Prostate gland (tissue), 2 donors: ENCODE data around the gene MTHFD2. TPM values are rescaled to one million over a fixed set of nuclear protein-coding genes. Genes with fewer than 3 reads are reported as not detected.

Experiments
- DNase-seq: peaks from one replicate; pipeline ENCODE4 v3.0.0-alpha.2; 2019; ENCODE audit warnings: low spot score
- H3K27ac ChIP-seq, 2 donors: fragments of 200-600 bp; sonication (generic); 2 replicates each; pipeline ENCODE4 v1.5.1; 2017 to 2019
- H3K27me3 ChIP-seq: fragments of 200-600 bp; sonication (generic); replicated peaks from 2 replicates; pipeline ENCODE4 v1.5.1; 2019; ENCODE audit not compliant: insufficient read depth
- H3K36me3 ChIP-seq, 2 donors: fragments of 200-600 bp; sonication (generic); 1 replicate in 1 of 2; 2 replicates in 1 of 2; pipeline versions ENCODE4 v1.5.1 to v1.8.1; 2017 to 2019
- H3K4me1 ChIP-seq: fragments of 200-600 bp; sonication (generic); replicated peaks from 2 replicates; pipeline ENCODE4 v1.5.1; 2019
- H3K4me3 ChIP-seq, 2 donors: fragments of 200-600 bp; sonication (generic); 2 replicates each; pipeline ENCODE4 v1.5.1; 2017 to 2019
- H3K9me3 ChIP-seq: fragments of 200-600 bp; sonication (generic); 2 replicates; pipeline ENCODE4 v1.5.1; 2017
- CTCF ChIP-seq, 4 experiments: fragments of 200-600 bp in 2 of 4; fragments of 450-650 bp in 2 of 4; sonication (generic) in 2 of 4; IDR thresholded peaks; 1 replicate in 3 of 4; 2 replicates in 1 of 4; pipeline ENCODE4 v1.5.1; 2016 to 2019; ENCODE audit warnings: antibody characterized with exemption in 4 of 4, mild to moderate bottlenecking in 2 of 4, moderate library complexity in 2 of 4
- POLR2A ChIP-seq: fragments of 450-650 bp; IDR thresholded peaks from one replicate; pipeline ENCODE4 v1.6.1; 2016; ENCODE audit warnings: antibody characterized with exemption, mild to moderate bottlenecking
- POLR2AphosphoS5 ChIP-seq: sonication (generic); formaldehyde crosslinking; IDR thresholded peaks from one replicate; pipeline ENCODE4 v1.6.1; 2017; ENCODE audit warnings: antibody characterized with exemption
- WGBS: methylation state at CpG from one replicate; pipeline ENCODE4 v1.1.5; 2018; 5-methylcytosine and 5-hydroxymethylcytosine counted together
- intact Hi-C: fragments of 100-400 bp; cut with DNase I; formaldehyde crosslinking; loops from one replicate; pipeline ENCODE4 v1.14.2; 2022
- total RNA-seq, 2 donors: library from RNA; depleted of rRNA; stranded (reverse); fragments of >200 nt; gene quantifications; one replicate each; pipeline ENCODE4 v1.1.0, GENCODE V29; 2016

Gene MTHFD2
- total RNA-seq, 2 donors from 2014 or later: 16.9 to 25.6 TPM

- H3K27me3 ChIP-seq: no peaks in the 10 kb centered on the region
- H3K4me1 ChIP-seq: peaks cover 4% of the 10 kb centered on the region
- DNase-seq: no peak
- no peaks in the 10 kb centered on the region for H3K9me3 ChIP-seq
- no peaks in the 10 kb centered on the region for H3K36me3 ChIP-seq
- WGBS: 76% methylated on average over 3 of the region's 3 CpGs
- peak overlapping the region; percentile 34 to 43 for H3K27ac ChIP-seq
- no peak overlapping the region for H3K4me3 ChIP-seq
- intact Hi-C loops: no loop called here
- TF ChIP-seq CTCF (IDR thresholded peaks at IDR 0.05): no peak
- no peak for TF ChIP-seq POLR2AphosphoS5
- TF ChIP-seq POLR2A: no peak
These were observed 2.8 kb downstream of the MTHFD2 start for GRCh38 chr2:74201196-74201595.

- DNase-seq: no peak
- H3K27ac ChIP-seq: peak overlapping the region; percentile 34 to 43
These were observed 3.2 kb downstream of the MTHFD2 start for GRCh38 chr2:74201596-74201995.

GRCh38 chr2:74204436-74204835, 6.0 kb downstream of the MTHFD2 start:
- no peak for DNase-seq
- TF ChIP-seq CTCF (IDR thresholded peaks at IDR 0.05) (no peak), POLR2AphosphoS5 (no peak), POLR2A (no peak)
- H3K27ac ChIP-seq: peak overlapping the region; percentile 23 to 50
- no peak overlapping the region for H3K4me3 ChIP-seq
- no peaks in the 10 kb centered on the region for H3K4me1 ChIP-seq
- 100% methylated on average over 3 of the region's 3 CpGs for WGBS
- intact Hi-C loops: no loop called here
- no peaks in the 10 kb centered on the region for H3K27me3 ChIP-seq
- no peaks in the 10 kb centered on the region for H3K36me3 ChIP-seq
- no peaks in the 10 kb centered on the region for H3K9me3 ChIP-seq

More at GRCh38 chr2:74201596-74201995, 3.2 kb downstream of the MTHFD2 start:
- Histone ChIP-seq H3K9me3 (no peaks in the 10 kb centered on the region), H3K4me3 (no peak overlapping the region), H3K4me1 (peaks cover 1% of the 10 kb centered on the region), H3K36me3 (no peaks in the 10 kb centered on the region), H3K27me3 (no peaks in the 10 kb centered on the region)
- intact Hi-C loops: no loop called here
- 17% methylated on average over 1 of the region's 1 CpG for WGBS
- TF ChIP-seq POLR2A: no peak
- TF ChIP-seq CTCF (IDR thresholded peaks at IDR 0.05): no peak
- TF ChIP-seq POLR2AphosphoS5: peak; percentile 75

- Histone ChIP-seq H3K36me3 (no peaks in the 10 kb centered on the region), H3K4me3 (no peak overlapping the region), H3K4me1 (no peaks in the 10 kb centered on the region), H3K9me3 (no peaks in the 10 kb centered on the region), H3K27me3 (no peaks in the 10 kb centered on the region), H3K27ac (peak overlapping the region; percentile 23 to 50)
- WGBS: 87% methylated on average over 5 of the region's 5 CpGs
- no peak for DNase-seq
- intact Hi-C loops: no loop called here
- TF ChIP-seq POLR2A: no peak
- no peak for TF ChIP-seq CTCF (IDR thresholded peaks at IDR 0.05)
- no peak for TF ChIP-seq POLR2AphosphoS5
These were observed 6.7 kb downstream of the MTHFD2 start for GRCh38 chr2:74205113-74205512.

GRCh38 chr2:74205596-74205995, 7.2 kb downstream of the MTHFD2 start:
- WGBS: 47% methylated on average over 6 of the region's 6 CpGs
- Histone ChIP-seq H3K4me1 (no peaks in the 10 kb centered on the region), H3K9me3 (no peaks in the 10 kb centered on the region), H3K36me3 (no peaks in the 10 kb centered on the region), H3K27ac (peak overlapping the region; percentile 23 to 50), H3K4me3 (no peak overlapping the region), H3K27me3 (no peaks in the 10 kb centered on the region)
- intact Hi-C loops: no loop called here
- DNase-seq: peak; percentile 76
- peak; percentile 77 for TF ChIP-seq POLR2AphosphoS5
- no peak for TF ChIP-seq POLR2A
